ENCODE data around the gene STYXL2.

The STYXL2 gene

DNA sequence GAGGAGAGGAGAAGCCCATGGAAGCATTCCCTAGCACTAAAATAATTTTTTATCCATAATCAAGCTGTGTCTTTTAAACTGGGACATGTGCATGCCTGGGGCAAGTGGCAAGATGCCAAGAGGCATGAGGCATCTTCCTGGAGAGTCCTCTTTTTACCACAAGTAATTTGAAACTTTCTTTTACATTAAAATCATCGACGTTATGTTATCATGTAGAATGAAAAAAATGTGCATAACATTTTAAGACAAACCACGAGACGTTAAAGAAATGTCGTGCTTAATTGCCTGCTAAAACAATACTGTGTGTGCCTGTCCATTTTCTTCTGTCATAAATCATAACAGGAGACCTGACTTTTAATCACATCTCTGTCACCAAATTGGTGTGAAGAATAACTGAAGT, 1.5 kb downstream of the STYXL2 start:
- Histone ChIP-seq H3K27me3 (ENCODE audit: insufficient read depth, poor library complexity, severe bottlenecking) (no peaks in the 10 kb centered on the region), H3K9me3 (ENCODE audit: severe bottlenecking) (no peaks in the 10 kb centered on the region), H3K27ac (ENCODE audit: poor library complexity, severe bottlenecking) (peak overlapping the region; percentile 63), H3K36me3 (ENCODE audit: low read depth) (no peaks in the 10 kb centered on the region), H3K4me1 (ENCODE audit: insufficient read depth, poor library complexity, severe bottlenecking) (peaks cover 11% of the 10 kb centered on the region), H3K4me3 (ENCODE audit: severe bottlenecking) (no peak overlapping the region)
- peak; percentile 83 for ATAC-seq (ENCODE audit: low read depth)
- TF ChIP-seq, protein P1, sequence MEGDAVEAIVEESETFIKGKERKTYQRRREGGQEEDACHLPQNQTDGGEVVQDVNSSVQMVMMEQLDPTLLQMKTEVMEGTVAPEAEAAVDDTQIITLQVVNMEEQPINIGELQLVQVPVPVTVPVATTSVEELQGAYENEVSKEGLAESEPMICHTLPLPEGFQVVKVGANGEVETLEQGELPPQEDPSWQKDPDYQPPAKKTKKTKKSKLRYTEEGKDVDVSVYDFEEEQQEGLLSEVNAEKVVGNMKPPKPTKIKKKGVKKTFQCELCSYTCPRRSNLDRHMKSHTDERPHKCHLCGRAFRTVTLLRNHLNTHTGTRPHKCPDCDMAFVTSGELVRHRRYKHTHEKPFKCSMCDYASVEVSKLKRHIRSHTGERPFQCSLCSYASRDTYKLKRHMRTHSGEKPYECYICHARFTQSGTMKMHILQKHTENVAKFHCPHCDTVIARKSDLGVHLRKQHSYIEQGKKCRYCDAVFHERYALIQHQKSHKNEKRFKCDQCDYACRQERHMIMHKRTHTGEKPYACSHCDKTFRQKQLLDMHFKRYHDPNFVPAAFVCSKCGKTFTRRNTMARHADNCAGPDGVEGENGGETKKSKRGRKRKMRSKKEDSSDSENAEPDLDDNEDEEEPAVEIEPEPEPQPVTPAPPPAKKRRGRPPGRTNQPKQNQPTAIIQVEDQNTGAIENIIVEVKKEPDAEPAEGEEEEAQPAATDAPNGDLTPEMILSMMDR (IDR thresholded peaks at IDR 0.05; ENCODE audit: poor library complexity, severe bottlenecking): no peak
- DNase-seq (ENCODE audit: low spot score): peak; percentile 73

DNA sequence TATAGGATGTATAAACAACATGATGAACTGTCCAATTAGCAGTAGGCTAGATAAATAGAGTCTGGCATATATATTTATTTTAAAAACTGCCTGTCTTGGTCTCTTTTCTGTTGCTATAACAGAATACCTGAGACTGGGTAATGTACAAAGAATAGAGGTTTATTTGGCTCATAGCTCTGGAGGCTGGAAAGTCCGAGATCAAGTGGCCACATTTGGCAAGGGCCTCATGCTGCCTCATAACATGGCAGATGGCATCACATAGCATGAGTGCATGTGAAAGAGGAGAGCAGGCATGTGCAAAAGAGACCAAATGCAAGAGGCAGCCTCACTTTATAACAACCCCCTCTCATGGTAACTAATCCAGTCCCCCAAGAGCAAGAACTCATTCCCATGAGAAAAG, 6.0 kb downstream of the STYXL2 start:
- TF ChIP-seq, protein P1 (IDR thresholded peaks at IDR 0.05; ENCODE audit: poor library complexity, severe bottlenecking): no peak
- H3K36me3 ChIP-seq (ENCODE audit: low read depth): no peaks in the 10 kb centered on the region
- no peaks in the 10 kb centered on the region for H3K27me3 ChIP-seq (ENCODE audit: insufficient read depth, poor library complexity, severe bottlenecking)
- DNase-seq (ENCODE audit: low spot score): no peak
- no peak overlapping the region for H3K27ac ChIP-seq (ENCODE audit: poor library complexity, severe bottlenecking)
- H3K4me3 ChIP-seq (ENCODE audit: severe bottlenecking): no peak overlapping the region
- H3K4me1 ChIP-seq (ENCODE audit: insufficient read depth, poor library complexity, severe bottlenecking): peaks cover 10% of the 10 kb centered on the region
- no peaks in the 10 kb centered on the region for H3K9me3 ChIP-seq (ENCODE audit: severe bottlenecking)
- no peak for ATAC-seq (ENCODE audit: low read depth)

DNA sequence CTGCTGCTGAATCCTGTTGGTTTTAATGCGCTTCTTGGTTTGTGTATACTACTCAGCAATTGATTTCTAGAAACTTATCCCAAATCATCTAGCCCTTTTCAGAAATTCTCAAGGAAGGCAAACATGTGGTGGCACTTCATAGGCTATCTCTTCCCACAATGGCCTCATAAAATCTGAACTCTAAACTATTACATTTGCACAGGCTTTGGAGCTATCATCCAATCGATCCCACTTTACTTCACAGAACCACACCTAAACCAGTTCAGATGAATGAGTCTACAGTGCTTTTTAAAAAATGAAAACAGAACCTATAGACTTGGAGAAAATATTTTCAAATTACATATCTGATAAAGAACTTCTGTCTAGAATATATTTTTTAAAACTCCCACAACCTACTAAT, 6.9 kb downstream of the STYXL2 start:
- Histone ChIP-seq H3K27me3 (ENCODE audit: insufficient read depth, poor library complexity, severe bottlenecking) (no peaks in the 10 kb centered on the region), H3K4me3 (ENCODE audit: severe bottlenecking) (no peak overlapping the region), H3K4me1 (ENCODE audit: insufficient read depth, poor library complexity, severe bottlenecking) (peaks cover 1% of the 10 kb centered on the region), H3K36me3 (ENCODE audit: low read depth) (no peaks in the 10 kb centered on the region), H3K27ac (ENCODE audit: poor library complexity, severe bottlenecking) (no peak overlapping the region), H3K9me3 (ENCODE audit: severe bottlenecking) (no peaks in the 10 kb centered on the region)
- ATAC-seq (ENCODE audit: low read depth) (no peak), DNase-seq (ENCODE audit: low spot score) (no peak)
- TF ChIP-seq, protein P1 (IDR thresholded peaks at IDR 0.05; ENCODE audit: poor library complexity, severe bottlenecking): no peak

DNA sequence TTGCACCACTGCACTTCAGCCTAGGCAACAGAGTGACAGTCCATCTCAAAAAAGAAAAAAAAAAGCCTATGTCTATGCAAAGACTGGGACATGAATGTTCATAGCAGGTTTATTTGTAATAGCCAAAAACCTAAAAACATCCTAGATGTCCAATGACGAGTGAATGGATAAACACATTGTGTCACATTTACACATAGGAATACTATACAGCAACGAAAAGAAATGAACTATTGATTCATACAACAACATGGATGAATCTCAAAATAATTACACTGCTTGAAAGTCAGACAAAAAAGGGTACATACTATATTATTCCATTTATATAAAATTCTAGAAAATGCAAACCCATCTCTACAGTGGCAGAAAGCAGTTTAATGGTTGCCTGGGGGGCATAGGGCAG, 7.9 kb downstream of the STYXL2 start:
- ATAC-seq (ENCODE audit: low read depth): no peak
- no peaks in the 10 kb centered on the region for H3K9me3 ChIP-seq (ENCODE audit: severe bottlenecking)
- TF ChIP-seq, protein P1 (IDR thresholded peaks at IDR 0.05; ENCODE audit: poor library complexity, severe bottlenecking): no peak
- H3K36me3 ChIP-seq (ENCODE audit: low read depth): no peaks in the 10 kb centered on the region
- H3K4me3 ChIP-seq (ENCODE audit: severe bottlenecking): no peak overlapping the region
- H3K27me3 ChIP-seq (ENCODE audit: insufficient read depth, poor library complexity, severe bottlenecking): no peaks in the 10 kb centered on the region
- no peaks in the 10 kb centered on the region for H3K4me1 ChIP-seq (ENCODE audit: insufficient read depth, poor library complexity, severe bottlenecking)
- H3K27ac ChIP-seq (ENCODE audit: poor library complexity, severe bottlenecking): no peak overlapping the region
- DNase-seq (ENCODE audit: low spot score): no peak

DNA sequence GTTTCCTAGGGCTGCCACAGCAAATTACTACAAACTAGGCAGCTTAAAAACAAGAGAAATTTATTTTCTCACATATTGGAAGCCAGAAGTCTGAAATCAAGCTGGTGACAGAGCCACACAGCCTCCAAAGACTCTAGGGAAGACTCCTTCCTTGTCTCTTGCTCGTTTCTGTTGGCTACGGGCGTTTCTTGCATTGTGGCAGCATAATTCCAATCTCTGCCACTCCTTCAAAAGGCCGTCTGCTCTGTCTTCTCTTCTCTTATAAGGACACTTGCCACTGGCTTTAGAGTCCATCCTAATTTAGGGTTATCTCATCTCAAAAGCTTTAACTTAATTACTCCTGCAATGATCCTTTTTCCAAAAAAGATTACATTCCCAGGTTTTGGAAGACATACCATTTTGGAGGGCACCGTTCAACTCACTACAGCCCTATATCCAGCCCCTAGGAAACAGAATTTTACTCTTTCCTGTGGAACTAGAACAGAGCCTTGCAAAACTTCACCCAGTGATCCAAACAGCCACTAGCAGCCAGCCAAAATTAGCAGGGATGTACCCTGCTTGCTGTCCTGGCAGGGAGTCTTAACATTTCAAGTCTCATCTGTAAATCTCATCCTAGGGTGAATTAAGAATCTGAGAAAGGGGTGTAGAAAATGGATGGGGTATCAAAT, 9.2 kb downstream of the STYXL2 start:
- H3K4me1 ChIP-seq (ENCODE audit: insufficient read depth, poor library complexity, severe bottlenecking): no peaks in the 10 kb centered on the region
- H3K4me3 ChIP-seq (ENCODE audit: severe bottlenecking): no peak overlapping the region
- DNase-seq (ENCODE audit: low spot score) (no peak), ATAC-seq (ENCODE audit: low read depth) (no peak)
- TF ChIP-seq, protein P1 (IDR thresholded peaks at IDR 0.05; ENCODE audit: poor library complexity, severe bottlenecking): no peak
- H3K9me3 ChIP-seq (ENCODE audit: severe bottlenecking): no peaks in the 10 kb centered on the region
- H3K27ac ChIP-seq (ENCODE audit: poor library complexity, severe bottlenecking): no peak overlapping the region
- H3K27me3 ChIP-seq (ENCODE audit: insufficient read depth, poor library complexity, severe bottlenecking): no peaks in the 10 kb centered on the region
- H3K36me3 ChIP-seq (ENCODE audit: low read depth): no peaks in the 10 kb centered on the region
